ENCODE measurements around the gene REM1.

GRCh38 chr20:31446084-31446819, 28.8 kb upstream of the REM1 start:
- TF ChIP-seq CTCF (IDR thresholded peaks at IDR 0.05): no peak
- TF ChIP-seq POLR2A (IDR thresholded peaks at IDR 0.05): no peak
